Activated CD8-positive, alpha-beta T cell treated with anti-CD3 and anti-CD28 coated beads, Interleukin-2, amount 10 ng/mL, durations not matched to agents 7 days and 5 days (primary cell): ENCODE results near the gene SRC. TPM values are rescaled to one million over a fixed set of nuclear protein-coding genes. Genes with fewer than 3 reads are reported as not detected.
A peak's percentile ranks its signal among the peaks of the same experiment; 100 is the strongest.
"Not testable (repeated sequence)": the region's sequence is repeated elsewhere in the genome, so short reads cannot be mapped to it uniquely, and the experiment has no call there.

Experiments
- ATAC-seq: fragments of 150-1000 bp; cut with Tn5 transposase; one replicate; pipeline ENCODE4 v1.10.0; 2021; ENCODE audit warnings: moderate library complexity
- CTCF ChIA-PET: fragments of 350-600 bp; sonication (Branson Sonifier 250); formaldehyde crosslinking; loops from one replicate; lab custom pipeline; 2021; ENCODE audit warnings: antibody characterized with exemption; lab: Charles Lee
- POLR2A ChIA-PET: fragments of 350-600 bp; sonication (Branson Sonifier 250); formaldehyde crosslinking; loops from one replicate; lab custom pipeline; 2021; ENCODE audit warnings: antibody characterized with exemption; lab: Charles Lee
- DNase-seq: peaks from one replicate; pipeline ENCODE4 v3.0.0-alpha.2; 2020
- H3K27ac Mint-ChIP-seq: one replicate; pipeline ENCODE4 v1.8.0; 2021; ENCODE audit warnings: mild to moderate bottlenecking, mixed read lengths
- H3K27me3 Mint-ChIP-seq: one replicate; pipeline ENCODE4 v1.8.0; 2021; ENCODE audit warnings: low read depth, mixed read lengths
- H3K36me3 Mint-ChIP-seq: one replicate; pipeline ENCODE4 v1.8.0; 2021; ENCODE audit warnings: low read depth, mixed read lengths
- H3K4me1 Mint-ChIP-seq: one replicate; pipeline ENCODE4 v1.8.0; 2021; ENCODE audit warnings: low read depth, mixed read lengths
- H3K4me3 Mint-ChIP-seq: one replicate; pipeline ENCODE4 v1.8.0; 2021; ENCODE audit warnings: mild to moderate bottlenecking, mixed read lengths
- H3K9me3 Mint-ChIP-seq: one replicate; pipeline ENCODE4 v1.8.0; 2022; ENCODE audit warnings: mixed read lengths; ENCODE audit not compliant: insufficient read depth
- total RNA-seq, 2 experiments: library from RNA; stranded (reverse); gene quantifications; one replicate each; pipeline ENCODE4 v1.2.3, GENCODE V29; 2021

Gene SRC
- total RNA-seq, 2 experiments from 2014 or later, result 3.2 to 6.5 TPM

DNA sequence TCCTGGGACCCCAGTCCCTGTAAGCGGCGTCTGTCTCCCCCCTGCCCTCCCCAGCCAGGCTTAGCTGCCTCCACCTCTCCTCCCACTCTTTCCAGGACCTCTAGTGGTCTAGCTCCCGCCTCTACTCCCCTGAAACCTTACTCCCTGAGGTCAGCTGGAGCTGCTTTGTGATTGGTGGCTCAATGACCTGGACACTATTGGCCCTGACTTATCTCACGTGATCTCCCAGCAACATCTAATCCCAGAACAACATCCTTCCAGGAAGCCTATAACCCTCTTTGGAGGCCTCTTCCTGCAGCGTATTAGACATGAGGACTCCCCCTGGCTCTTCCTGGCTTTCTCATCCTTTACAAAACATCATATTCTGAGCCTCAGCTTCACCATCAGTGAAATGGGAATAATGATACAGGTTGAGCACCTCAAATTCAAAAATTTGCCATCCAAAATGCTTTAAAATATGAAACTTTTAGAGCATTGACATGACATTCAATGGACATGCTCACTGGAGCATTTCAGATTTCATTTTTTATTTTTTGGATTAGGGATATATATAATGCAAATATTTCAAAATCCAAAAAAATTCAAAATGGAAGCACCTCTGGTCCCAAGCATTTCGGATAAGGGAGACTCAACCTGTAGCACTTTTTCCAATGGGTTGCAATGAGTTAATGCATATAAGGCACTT lies 16.3 kb upstream of the SRC start:
- Mint-ChIP-seq H3K27ac (no peak overlapping the region), H3K27me3 (peaks cover 4% of the 10 kb centered on the region), H3K9me3 (no peaks in the 10 kb centered on the region), H3K4me3 (no peak overlapping the region), H3K36me3 (no peaks in the 10 kb centered on the region), H3K4me1 (no peaks in the 10 kb centered on the region)
- no peak for ATAC-seq
- POLR2A ChIA-PET, result no interaction called here
- DNase-seq, result no peak
- CTCF ChIA-PET, result no interaction called here

DNA sequence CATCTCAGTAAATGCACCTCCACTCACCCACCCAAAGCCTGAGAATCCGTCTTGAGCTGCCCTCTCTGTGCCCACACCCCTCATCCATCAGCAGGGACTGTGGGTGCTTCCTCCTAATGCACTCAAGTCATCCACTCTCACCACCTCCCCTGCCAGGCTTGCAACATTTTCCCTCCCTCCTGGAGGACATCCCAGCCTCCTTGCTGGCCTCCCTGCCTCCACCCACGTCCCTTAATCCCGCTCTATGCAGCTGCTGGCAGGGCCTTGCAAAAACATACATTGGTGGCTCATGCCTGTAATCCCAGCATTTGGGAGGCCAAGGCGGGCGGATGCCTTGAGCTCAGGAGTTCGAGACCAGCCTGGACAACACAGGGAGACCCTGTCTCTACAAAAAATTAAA lies 15.6 kb upstream of the SRC start:
- ChIA-PET CTCF (no interaction called here), POLR2A (no interaction called here)
- H3K4me3 Mint-ChIP-seq, result no peak overlapping the region
- no peak for DNase-seq
- no peaks in the 10 kb centered on the region for H3K9me3 Mint-ChIP-seq
- ATAC-seq, result no peak
- H3K27ac Mint-ChIP-seq, result no peak overlapping the region
- peaks cover 4% of the 10 kb centered on the region for H3K27me3 Mint-ChIP-seq
- H3K36me3 Mint-ChIP-seq, result no peaks in the 10 kb centered on the region
- peaks cover under 1% of the 10 kb centered on the region for H3K4me1 Mint-ChIP-seq

DNA sequence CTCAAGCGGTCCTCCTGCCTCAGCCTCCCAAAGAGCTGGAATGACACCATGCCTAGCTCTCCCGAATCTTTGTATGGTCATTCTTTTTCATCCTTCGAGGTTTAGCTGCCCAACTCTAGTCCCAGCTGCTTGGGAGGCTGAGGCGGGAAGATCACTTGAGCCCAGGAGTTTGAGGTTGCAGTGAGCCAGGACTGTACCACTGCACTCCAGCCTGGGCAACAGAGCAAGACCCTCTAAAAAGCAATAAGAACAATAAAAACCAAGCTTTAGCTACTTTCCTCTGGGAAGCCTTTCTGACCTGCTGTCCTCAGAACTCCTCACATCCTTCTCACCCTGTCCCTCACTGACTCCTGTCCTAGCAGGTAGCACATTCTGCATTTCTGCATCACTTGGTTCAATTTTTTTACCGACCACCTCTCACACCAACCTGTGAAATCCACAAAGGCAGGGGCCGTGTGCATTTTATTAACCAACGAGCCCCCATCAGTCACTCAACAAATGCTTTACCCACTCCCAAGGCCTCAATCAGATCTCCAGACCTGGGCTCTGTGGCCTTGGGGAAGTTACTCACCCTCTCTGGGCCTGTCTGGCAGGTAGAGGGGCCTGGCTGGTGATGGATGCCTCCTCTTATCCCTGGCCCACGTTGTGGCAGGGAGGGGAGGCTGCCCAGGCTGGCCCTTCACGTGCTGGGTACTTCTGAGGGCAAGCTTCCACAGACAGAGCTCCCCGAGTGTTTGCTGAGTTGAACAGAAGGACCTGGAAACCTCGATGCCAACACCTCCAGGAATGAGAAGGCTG lies 14.7 kb upstream of the SRC start:
- H3K27me3 Mint-ChIP-seq, result peaks cover 4% of the 10 kb centered on the region
- H3K4me1 Mint-ChIP-seq, result peaks cover 10% of the 10 kb centered on the region
- POLR2A ChIA-PET, result interaction anchor here (0.5 kb wide), 1 partner anchor 713 kb away, joined by 4 read pairs; no protein-coding TSS in a partner anchor
- ATAC-seq (no peak), DNase-seq (no peak)
- no peaks in the 10 kb centered on the region for H3K9me3 Mint-ChIP-seq
- no peak overlapping the region for H3K27ac Mint-ChIP-seq
- CTCF ChIA-PET, result no interaction called here
- no peak overlapping the region for H3K4me3 Mint-ChIP-seq
- no peaks in the 10 kb centered on the region for H3K36me3 Mint-ChIP-seq

DNA sequence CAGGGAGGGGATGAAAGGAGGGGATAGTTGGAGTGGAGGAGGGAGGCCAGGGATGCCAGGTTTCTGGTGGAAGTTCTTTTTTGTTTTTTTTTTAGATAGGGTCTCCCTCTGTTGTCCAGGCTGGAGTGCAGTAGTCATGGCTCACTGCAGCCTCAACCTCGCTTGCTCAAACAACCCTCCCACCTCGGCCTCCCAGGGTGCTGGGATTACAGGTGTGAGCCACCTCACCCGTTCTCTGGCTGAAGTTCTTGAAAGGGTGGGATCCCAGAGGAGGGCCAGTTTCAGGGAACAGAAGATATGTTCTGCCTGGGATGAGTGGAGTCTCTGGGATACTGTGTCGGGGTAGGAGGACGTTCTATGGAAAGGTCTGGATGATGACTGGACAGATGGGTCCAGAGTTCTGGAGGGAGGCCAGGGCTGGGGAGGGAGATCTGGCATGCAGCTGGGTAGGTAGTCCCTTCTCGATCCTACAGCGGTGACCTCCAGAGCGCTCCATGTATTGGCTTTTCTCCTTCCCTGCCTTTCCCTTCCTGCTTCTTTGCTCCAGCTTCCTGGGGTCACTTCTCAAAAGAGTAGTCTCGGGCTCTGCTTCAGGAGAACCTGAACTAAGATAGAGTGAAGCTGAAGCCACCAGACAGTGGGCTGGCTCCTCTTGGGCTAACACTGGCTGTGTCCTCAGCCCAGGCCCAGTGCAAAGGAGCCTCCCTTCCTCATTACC lies 12.7 kb upstream of the SRC start:
- POLR2A ChIA-PET, result no interaction called here
- H3K36me3 Mint-ChIP-seq, result no peaks in the 10 kb centered on the region
- H3K27ac Mint-ChIP-seq, result no peak overlapping the region
- H3K4me1 Mint-ChIP-seq, result peaks cover 22% of the 10 kb centered on the region
- H3K4me3 Mint-ChIP-seq, result no peak overlapping the region
- CTCF ChIA-PET, result no interaction called here
- no peak for ATAC-seq
- no peaks in the 10 kb centered on the region for H3K9me3 Mint-ChIP-seq
- DNase-seq, result no peak
- H3K27me3 Mint-ChIP-seq, result no peaks in the 10 kb centered on the region

DNA sequence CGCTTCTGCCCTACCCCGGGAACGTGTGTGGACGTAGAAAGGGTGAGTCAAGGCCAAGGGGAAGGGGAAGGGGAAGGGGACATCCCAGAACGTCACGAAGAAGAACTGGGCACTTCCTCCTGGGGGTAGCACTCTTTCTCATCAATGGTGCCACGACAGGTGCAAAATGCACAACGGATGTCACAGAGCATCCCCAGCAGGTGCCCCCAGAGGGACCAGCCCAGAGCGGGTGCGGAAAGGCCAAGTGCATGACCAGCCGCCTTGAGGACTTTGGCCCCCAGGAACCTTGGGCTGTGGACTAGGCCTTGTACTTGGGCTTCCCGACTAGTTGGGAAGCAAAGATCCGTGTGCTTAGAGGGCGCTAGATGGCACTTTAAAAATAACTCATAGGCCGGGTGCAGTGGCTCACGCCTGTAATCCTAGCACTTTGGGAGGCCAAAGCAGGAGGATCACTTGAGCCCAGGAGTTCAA lies 12.1 kb upstream of the SRC start:
- no peak for DNase-seq
- no peak for ATAC-seq
- Mint-ChIP-seq H3K27ac (no peak overlapping the region), H3K36me3 (no peaks in the 10 kb centered on the region), H3K27me3 (no peaks in the 10 kb centered on the region), H3K4me3 (no peak overlapping the region), H3K4me1 (peaks cover 22% of the 10 kb centered on the region), H3K9me3 (no peaks in the 10 kb centered on the region)
- POLR2A ChIA-PET, result no interaction called here
- CTCF ChIA-PET, result interaction anchor here (1.6 kb wide), 1 partner anchor 57 kb away, joined by 3 read pairs; no protein-coding TSS in a partner anchor

DNA sequence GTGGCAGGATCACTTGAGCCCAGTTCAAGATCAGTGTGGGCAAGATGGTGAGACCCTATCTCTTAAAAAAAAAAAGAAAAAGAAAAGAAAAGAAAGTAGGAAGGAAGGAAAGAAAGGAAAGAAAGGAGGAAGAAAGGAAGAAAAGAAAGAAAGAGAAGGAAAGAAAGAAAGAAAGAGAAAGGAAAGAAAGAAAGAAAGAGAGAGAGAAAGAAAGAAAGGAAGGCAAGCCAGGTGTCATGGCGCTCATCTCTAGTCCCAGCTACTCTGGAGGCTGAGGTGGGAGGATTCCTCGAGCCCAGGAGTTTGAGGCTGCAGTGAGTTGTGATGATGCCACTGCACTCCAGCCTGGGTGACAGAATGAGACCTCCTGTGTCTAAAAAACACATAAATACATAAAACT lies 11.5 kb upstream of the SRC start:
- no peak for ATAC-seq
- no peaks in the 10 kb centered on the region for H3K9me3 Mint-ChIP-seq
- H3K36me3 Mint-ChIP-seq, result no peaks in the 10 kb centered on the region
- DNase-seq, result no peak
- H3K27ac Mint-ChIP-seq, result no peak overlapping the region
- no peak overlapping the region for H3K4me3 Mint-ChIP-seq
- ChIA-PET CTCF (interaction anchor here (1.6 kb wide), 1 partner anchor 57 kb away, joined by 3 read pairs; no protein-coding TSS in a partner anchor), POLR2A (no interaction called here)
- no peaks in the 10 kb centered on the region for H3K27me3 Mint-ChIP-seq
- H3K4me1 Mint-ChIP-seq, result peaks cover 22% of the 10 kb centered on the region

DNA sequence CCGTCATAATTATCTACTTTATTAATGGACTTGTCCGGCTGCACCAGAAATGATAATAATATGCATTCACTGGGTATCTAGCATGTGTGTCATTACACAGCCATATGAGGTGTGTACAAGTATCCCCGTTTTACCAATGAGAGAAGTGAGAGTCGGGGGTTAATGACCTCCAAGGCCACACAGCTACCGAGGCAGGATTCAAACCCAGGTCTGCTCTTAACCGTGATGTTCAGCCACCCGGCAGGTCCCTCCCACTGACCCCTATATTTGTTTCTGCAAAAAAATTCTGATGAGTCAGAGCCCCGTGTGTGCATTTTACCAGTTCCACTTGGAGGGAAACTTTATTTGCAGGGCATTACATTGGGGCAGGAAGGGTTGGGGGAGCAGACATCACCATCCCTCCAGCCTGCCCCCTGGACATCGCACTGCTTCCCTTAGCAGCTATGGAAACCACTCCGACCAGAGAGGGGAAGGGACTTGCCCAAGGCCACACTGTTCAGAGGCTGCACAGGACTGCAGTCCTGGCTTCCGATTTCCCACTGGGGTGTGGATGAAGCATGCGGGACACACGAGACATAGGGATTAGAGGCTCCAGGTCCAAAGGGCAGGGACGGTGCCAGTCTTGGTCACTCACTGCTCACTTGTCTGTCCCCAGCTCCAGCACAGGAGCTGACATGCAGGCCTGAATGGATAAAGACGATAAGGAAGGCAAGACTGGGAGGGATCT lies 10.1 kb upstream of the SRC start:
- POLR2A ChIA-PET, result no interaction called here
- CTCF ChIA-PET, result interaction anchor here (1.6 kb wide), 1 partner anchor 59 kb away, joined by 3 read pairs; no protein-coding TSS in a partner anchor
- no peaks in the 10 kb centered on the region for H3K27me3 Mint-ChIP-seq
- ATAC-seq, result no peak
- no peak for DNase-seq
- no peaks in the 10 kb centered on the region for H3K9me3 Mint-ChIP-seq
- peak overlapping the region; percentile 79 for H3K27ac Mint-ChIP-seq
- H3K4me1 Mint-ChIP-seq, result peaks cover 22% of the 10 kb centered on the region
- H3K36me3 Mint-ChIP-seq, result no peaks in the 10 kb centered on the region
- peak overlapping the region; percentile 7 for H3K4me3 Mint-ChIP-seq

DNA sequence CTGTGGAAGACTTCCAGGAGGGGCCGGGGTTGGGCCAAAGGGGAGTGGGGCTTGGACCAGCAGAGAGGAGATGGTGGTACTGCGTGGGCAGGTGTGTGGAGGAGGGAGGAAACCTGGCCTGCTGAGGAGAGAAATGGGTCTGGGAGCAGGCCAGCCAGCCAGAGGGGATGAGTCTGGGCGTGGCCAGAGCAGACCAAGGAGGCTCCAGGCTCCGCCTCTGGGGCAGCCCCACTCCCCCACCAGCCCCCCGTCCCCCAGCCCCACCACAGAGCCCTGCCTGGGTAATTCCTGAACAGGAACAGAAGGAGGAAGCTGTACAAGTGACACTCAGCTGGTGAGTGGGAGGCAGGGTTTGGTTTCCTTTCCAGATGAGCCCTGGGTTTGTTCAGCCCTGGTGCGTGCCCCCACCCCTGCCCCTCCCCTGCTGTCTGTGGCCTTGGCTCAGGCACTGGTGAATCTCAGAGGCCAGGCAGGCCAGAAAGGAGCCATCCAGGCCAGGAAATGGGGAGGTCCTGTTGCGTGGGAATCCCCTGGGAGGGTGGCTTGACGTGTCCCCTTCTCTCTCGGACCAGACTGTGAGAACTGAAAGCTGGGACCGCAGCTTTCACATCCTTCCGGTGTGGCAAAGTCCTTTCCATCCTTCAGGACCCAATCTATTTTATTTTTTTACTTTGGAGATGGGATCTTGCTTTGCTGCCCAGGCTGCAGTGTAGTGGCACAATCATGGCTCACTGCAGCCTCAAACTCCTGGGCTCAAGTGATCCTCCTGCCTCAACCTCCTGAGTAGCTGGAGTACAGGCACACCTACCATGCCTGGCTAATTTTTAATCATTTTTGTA lies 9.4 kb upstream of the SRC start:
- peak; percentile 60 for DNase-seq
- peak overlapping the region; percentile 18 for H3K4me3 Mint-ChIP-seq
- H3K4me1 Mint-ChIP-seq, result peaks cover 22% of the 10 kb centered on the region
- no peaks in the 10 kb centered on the region for H3K9me3 Mint-ChIP-seq
- H3K36me3 Mint-ChIP-seq, result no peaks in the 10 kb centered on the region
- H3K27ac Mint-ChIP-seq, result peak overlapping the region; percentile 79
- ChIA-PET CTCF (interaction anchor here (0.7 to 1.2 kb wide), 3 partner anchors 38 to 141 kb away, joined by 3 read pairs; partner anchors contain the start of gene MANBAL), POLR2A (interaction anchor here (0.8 kb wide), 1 partner anchor 19 kb away, joined by 4 read pairs; no protein-coding TSS in a partner anchor)
- ATAC-seq, result peak; percentile 73
- H3K27me3 Mint-ChIP-seq, result no peaks in the 10 kb centered on the region

DNA sequence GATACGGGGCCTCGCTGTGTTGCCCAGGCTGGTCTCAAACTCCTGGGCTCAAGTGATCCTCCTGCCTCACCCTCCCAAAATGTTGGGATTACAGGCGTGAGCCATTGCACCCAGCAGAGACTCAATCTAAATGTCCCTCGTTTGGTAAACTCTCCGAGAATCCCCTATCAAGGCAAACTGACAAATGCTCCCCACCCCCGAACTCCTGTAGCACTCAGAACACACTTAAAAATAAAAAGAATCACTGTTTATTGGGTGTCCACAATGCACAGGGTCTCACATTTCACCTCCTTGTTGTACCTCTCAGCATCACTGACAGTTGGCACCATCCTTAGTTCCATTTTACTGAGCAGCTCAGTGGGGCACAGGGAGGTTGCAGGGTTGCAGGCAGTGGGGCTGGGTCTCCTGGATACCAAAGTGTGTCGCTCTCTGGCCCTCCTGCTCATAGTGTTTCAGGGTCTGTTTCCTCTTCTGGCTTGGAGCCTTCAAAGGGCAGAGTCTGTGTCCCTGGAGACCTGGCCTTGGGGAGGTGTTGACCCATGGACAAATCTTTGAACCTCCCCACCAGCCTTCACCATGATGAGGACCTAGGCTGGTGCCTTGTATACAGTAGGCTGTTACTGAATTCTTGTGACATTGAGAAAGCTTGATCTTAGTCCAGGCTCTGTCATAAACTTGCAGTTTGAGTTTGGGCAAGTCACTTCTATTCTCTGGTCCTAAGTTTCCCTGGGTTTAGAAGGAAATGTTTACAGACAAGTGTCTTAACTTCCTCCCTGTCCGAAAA lies 8.5 kb upstream of the SRC start:
- Mint-ChIP-seq H3K4me1 (peaks cover 24% of the 10 kb centered on the region), H3K4me3 (peak overlapping the region; percentile 18), H3K27ac (peak overlapping the region; percentile 64), H3K9me3 (no peaks in the 10 kb centered on the region), H3K27me3 (no peaks in the 10 kb centered on the region), H3K36me3 (no peaks in the 10 kb centered on the region)
- ATAC-seq (no peak), DNase-seq (no peak)
- POLR2A ChIA-PET, result interaction anchor here (0.8 kb wide), 1 partner anchor 20 kb away, joined by 4 read pairs; no protein-coding TSS in a partner anchor
- CTCF ChIA-PET, result interaction anchor here (1.0 to 1.2 kb wide), 2 partner anchors 48 to 141 kb away, joined by 3 read pairs; partner anchors contain the start of gene MANBAL

DNA sequence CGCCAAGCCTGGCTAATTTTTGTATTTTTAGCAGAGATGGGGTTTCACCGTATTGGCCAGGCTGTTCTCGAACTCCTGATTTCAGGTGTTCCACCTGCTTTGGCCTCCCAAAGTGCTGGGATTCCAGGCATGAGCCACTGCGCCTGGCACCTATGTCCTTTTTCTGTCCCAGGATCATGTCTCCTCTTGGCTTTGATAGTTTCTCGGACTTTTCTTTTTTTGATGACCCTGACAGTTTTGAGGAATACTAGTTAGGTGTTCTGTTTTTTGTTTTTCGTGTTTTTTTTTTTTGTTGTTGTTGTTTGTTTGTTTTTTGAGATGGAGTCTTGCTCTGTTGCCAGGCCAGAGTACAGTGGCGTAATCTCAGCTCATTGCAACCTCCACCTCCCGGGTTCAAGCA lies 7.6 kb upstream of the SRC start:
- peaks cover 32% of the 10 kb centered on the region for H3K4me1 Mint-ChIP-seq

More for the DNA sequence above, 7.6 kb upstream of the SRC start:
- H3K9me3 Mint-ChIP-seq, ATAC-seq, H3K27ac Mint-ChIP-seq, DNase-seq, POLR2A ChIA-PET, H3K27me3 Mint-ChIP-seq, H3K4me3 Mint-ChIP-seq, H3K36me3 Mint-ChIP-seq: not testable (repeated sequence)
- CTCF ChIA-PET, result interaction anchor here (0.8 kb wide), 1 partner anchor 23 kb away, joined by 3 read pairs; no protein-coding TSS in a partner anchor
